HEK293 (cell line): Measurements from ENCODE around the gene RNASEH1.

Source experiments
- BCL11A ChIP-seq: fragments of 450-650 bp; formaldehyde crosslinking; IDR thresholded peaks from 2 replicates; pipeline ENCODE4 v1.5.1; 2016; ENCODE audit warnings: low read depth, missing biosample characterization, missing genetic modification characterization
- BCL11B ChIP-seq: fragments of 450-650 bp; formaldehyde crosslinking; IDR thresholded peaks from 2 replicates; pipeline ENCODE4 v1.5.1; 2016; ENCODE audit warnings: low read depth, missing biosample characterization, missing genetic modification characterization
- FEZF1 ChIP-seq: fragments of 450-650 bp; formaldehyde crosslinking; IDR thresholded peaks from 2 replicates; pipeline ENCODE4 v1.5.1; 2016; ENCODE audit warnings: missing biosample characterization, missing genetic modification characterization
- HOXA7 ChIP-seq: sonication (generic); formaldehyde crosslinking; IDR thresholded peaks from 2 replicates; pipeline ENCODE4 v1.8.1; 2022; ENCODE audit warnings: missing genetic modification reagents, borderline replicate concordance
- KLF7 ChIP-seq: fragments of 450-650 bp; formaldehyde crosslinking; IDR thresholded peaks from 2 replicates; pipeline ENCODE4 v1.5.1; 2016; ENCODE audit warnings: missing biosample characterization, missing genetic modification characterization, borderline replicate concordance
- RBAK ChIP-seq: fragments of 450-650 bp; formaldehyde crosslinking; IDR thresholded peaks from 2 replicates; pipeline ENCODE4 v1.5.1; 2016; ENCODE audit warnings: missing biosample characterization, missing genetic modification characterization
- SALL2 ChIP-seq: fragments of 450-650 bp; formaldehyde crosslinking; IDR thresholded peaks from 2 replicates; pipeline ENCODE4 v1.5.0; 2017; ENCODE audit warnings: missing biosample characterization, mild to moderate bottlenecking, missing genetic modification characterization, borderline replicate concordance
- SP3 ChIP-seq: fragments of 450-650 bp; formaldehyde crosslinking; IDR thresholded peaks from 2 replicates; pipeline ENCODE4 v1.5.1; 2016; ENCODE audit warnings: missing biosample characterization, missing genetic modification characterization
- ZBTB17 ChIP-seq: fragments of 450-650 bp; formaldehyde crosslinking; IDR thresholded peaks from 2 replicates; pipeline ENCODE4 v1.5.1; 2016; ENCODE audit warnings: missing biosample characterization, missing genetic modification characterization
- ZBTB8A ChIP-seq: fragments of 450-650 bp; formaldehyde crosslinking; IDR thresholded peaks from 2 replicates; pipeline ENCODE4 v1.5.1; 2016; ENCODE audit warnings: missing biosample characterization, missing genetic modification characterization
- ZFP37 ChIP-seq: fragments of 450-650 bp; formaldehyde crosslinking; IDR thresholded peaks from 2 replicates; pipeline ENCODE4 v1.5.1; 2016; ENCODE audit warnings: missing biosample characterization, missing genetic modification characterization
- ZNF114 ChIP-seq: fragments of 450-650 bp; formaldehyde crosslinking; IDR thresholded peaks from 2 replicates; pipeline ENCODE4 v1.5.0; 2017; ENCODE audit warnings: missing biosample characterization, missing genetic modification characterization
- ZNF157 ChIP-seq: fragments of 450-650 bp; formaldehyde crosslinking; IDR thresholded peaks from 2 replicates; pipeline ENCODE4 v1.5.1; 2016; ENCODE audit warnings: missing biosample characterization, missing genetic modification characterization
- ZNF18 ChIP-seq: fragments of 450-650 bp; formaldehyde crosslinking; IDR thresholded peaks from 2 replicates; pipeline ENCODE4 v1.5.1; 2016; ENCODE audit warnings: missing biosample characterization, missing genetic modification characterization
- ZNF19 ChIP-seq: fragments of 450-650 bp; formaldehyde crosslinking; IDR thresholded peaks from 2 replicates; pipeline ENCODE4; 2016; ENCODE audit warnings: missing biosample characterization, missing genetic modification characterization, low read depth
- ZNF221 ChIP-seq: fragments of 450-650 bp; formaldehyde crosslinking; IDR thresholded peaks from 2 replicates; pipeline ENCODE4 v1.5.1; 2017; ENCODE audit warnings: missing biosample characterization, missing genetic modification characterization, borderline replicate concordance
- ZNF324 ChIP-seq: fragments of 450-650 bp; formaldehyde crosslinking; IDR thresholded peaks from 2 replicates; pipeline ENCODE4 v1.5.1; 2016; ENCODE audit warnings: missing biosample characterization, missing genetic modification characterization
- ZNF473 ChIP-seq: fragments of 450-650 bp; formaldehyde crosslinking; IDR thresholded peaks from 2 replicates; pipeline ENCODE4 v1.5.1; 2017; ENCODE audit warnings: missing biosample characterization, missing genetic modification characterization
- ZNF501 ChIP-seq: fragments of 450-650 bp; formaldehyde crosslinking; IDR thresholded peaks from 2 replicates; pipeline ENCODE4 v1.5.1; 2016; ENCODE audit warnings: missing biosample characterization, missing genetic modification characterization
- ZNF555 ChIP-seq: fragments of 450-650 bp; formaldehyde crosslinking; conservative IDR thresholded peaks from 2 replicates; pipeline ENCODE4 v1.5.1; 2017; ENCODE audit warnings: missing biosample characterization, mild to moderate bottlenecking, missing genetic modification characterization, inconsistent platforms
- ZNF560 ChIP-seq: fragments of 450-650 bp; formaldehyde crosslinking; IDR thresholded peaks from 2 replicates; pipeline ENCODE4 v1.5.1; 2017; ENCODE audit warnings: missing biosample characterization, missing genetic modification characterization, borderline replicate concordance
- ZNF596 ChIP-seq: fragments of 450-650 bp; IDR thresholded peaks from 2 replicates; pipeline ENCODE4 v1.5.0; 2018; ENCODE audit warnings: missing biosample characterization, mild to moderate bottlenecking, missing genetic modification characterization, moderate library complexity
- ZNF626 ChIP-seq: fragments of 450-650 bp; sonication (Bioruptor Pico); formaldehyde crosslinking; IDR thresholded peaks from 2 replicates; pipeline ENCODE4 v1.5.1; 2018; ENCODE audit warnings: missing biosample characterization, missing genetic modification characterization, inconsistent platforms
- ZNF658 ChIP-seq: fragments of 450-650 bp; formaldehyde crosslinking; IDR thresholded peaks from 2 replicates; pipeline ENCODE4; 2016; ENCODE audit warnings: missing biosample characterization, missing genetic modification characterization
- ZNF677 ChIP-seq: fragments of 450-650 bp; IDR thresholded peaks from 2 replicates; pipeline ENCODE4 v1.5.0; 2018; ENCODE audit warnings: missing biosample characterization, mild to moderate bottlenecking, missing genetic modification characterization, moderate library complexity
- TF ChIP-seq, protein P1 (sequence below): fragments of 450-650 bp; formaldehyde crosslinking; IDR thresholded peaks from 2 replicates; pipeline ENCODE4 v1.5.1; 2017; ENCODE audit warnings: missing biosample characterization, missing genetic modification characterization
- TF ChIP-seq, protein P2 (sequence below): fragments of 450-650 bp; formaldehyde crosslinking; IDR thresholded peaks from 2 replicates; pipeline ENCODE4 v1.5.1; 2016; ENCODE audit warnings: missing biosample characterization, missing genetic modification characterization
- TF ChIP-seq, protein P3 (sequence below): fragments of 450-650 bp; formaldehyde crosslinking; IDR thresholded peaks from 2 replicates; pipeline ENCODE4 v1.5.1; 2016; ENCODE audit warnings: missing biosample characterization, missing genetic modification characterization, borderline replicate concordance

RNASEH1 gene

DNA sequence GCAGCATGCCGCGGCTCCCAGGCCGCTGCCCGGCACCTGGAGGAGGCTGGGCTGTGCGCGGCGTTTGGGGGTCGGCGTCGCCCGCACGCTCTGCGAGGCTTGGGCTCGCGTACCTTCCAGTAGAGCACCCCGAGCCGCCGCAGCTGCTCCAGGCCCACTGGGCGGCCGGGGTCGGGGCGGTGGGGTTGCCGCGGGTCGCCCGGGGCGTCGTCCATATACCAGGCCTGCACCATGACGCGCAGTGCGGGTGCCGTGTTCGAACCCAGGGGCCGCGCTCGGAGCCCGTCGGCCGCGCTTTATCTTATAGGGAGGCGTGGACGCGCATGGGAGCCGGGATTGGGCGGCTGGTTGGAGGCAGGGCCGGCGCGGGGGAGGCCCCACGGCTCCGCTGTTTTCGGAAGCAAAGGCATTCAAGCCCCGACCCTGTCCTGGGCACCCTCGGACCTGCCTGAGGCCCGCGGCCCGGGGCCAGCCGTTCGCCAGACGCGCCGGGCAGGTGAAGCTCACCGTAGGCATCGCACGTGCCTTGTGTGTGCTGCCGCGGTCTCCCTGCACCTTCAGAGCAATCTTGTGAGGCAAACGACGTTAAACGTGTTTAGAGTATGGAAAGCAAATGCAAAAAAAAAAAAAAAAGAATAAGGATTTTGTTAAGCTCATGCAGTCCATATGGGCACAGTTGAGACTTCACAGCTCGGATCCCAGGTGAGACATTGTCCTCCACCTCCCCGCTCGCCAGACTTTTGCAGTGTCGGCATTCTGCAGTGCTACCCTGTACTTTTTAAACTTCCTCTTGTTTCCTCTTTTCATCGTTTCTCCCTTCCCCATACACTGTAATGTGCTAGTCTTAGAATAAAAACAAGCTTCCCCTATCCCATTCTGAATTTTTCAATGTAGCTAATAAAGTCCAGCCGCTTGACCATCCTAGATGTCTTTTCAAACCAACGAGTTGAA, 38.6 kb downstream of the RNASEH1 start, which contains the start of gene ADI1 (continued):
- TF ChIP-seq ZNF501 (tag by site-specific recombination): peak; percentile 58; the same call in 1 of the 2 replicates
- TF ChIP-seq, protein P1, sequence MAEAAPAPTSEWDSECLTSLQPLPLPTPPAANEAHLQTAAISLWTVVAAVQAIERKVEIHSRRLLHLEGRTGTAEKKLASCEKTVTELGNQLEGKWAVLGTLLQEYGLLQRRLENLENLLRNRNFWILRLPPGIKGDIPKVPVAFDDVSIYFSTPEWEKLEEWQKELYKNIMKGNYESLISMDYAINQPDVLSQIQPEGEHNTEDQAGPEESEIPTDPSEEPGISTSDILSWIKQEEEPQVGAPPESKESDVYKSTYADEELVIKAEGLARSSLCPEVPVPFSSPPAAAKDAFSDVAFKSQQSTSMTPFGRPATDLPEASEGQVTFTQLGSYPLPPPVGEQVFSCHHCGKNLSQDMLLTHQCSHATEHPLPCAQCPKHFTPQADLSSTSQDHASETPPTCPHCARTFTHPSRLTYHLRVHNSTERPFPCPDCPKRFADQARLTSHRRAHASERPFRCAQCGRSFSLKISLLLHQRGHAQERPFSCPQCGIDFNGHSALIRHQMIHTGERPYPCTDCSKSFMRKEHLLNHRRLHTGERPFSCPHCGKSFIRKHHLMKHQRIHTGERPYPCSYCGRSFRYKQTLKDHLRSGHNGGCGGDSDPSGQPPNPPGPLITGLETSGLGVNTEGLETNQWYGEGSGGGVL (tag by site-specific recombination): no peak
- no peak for TF ChIP-seq ZNF626 (tag by site-specific recombination)
- TF ChIP-seq KLF7 (tag by site-specific recombination): no peak
- TF ChIP-seq ZNF473 (tag by site-specific recombination): no peak
- TF ChIP-seq ZNF221 (tag by site-specific recombination): 0 out of 2 replicates have a peak, but pooled peaks have one; percentile 63
- TF ChIP-seq, protein P2, sequence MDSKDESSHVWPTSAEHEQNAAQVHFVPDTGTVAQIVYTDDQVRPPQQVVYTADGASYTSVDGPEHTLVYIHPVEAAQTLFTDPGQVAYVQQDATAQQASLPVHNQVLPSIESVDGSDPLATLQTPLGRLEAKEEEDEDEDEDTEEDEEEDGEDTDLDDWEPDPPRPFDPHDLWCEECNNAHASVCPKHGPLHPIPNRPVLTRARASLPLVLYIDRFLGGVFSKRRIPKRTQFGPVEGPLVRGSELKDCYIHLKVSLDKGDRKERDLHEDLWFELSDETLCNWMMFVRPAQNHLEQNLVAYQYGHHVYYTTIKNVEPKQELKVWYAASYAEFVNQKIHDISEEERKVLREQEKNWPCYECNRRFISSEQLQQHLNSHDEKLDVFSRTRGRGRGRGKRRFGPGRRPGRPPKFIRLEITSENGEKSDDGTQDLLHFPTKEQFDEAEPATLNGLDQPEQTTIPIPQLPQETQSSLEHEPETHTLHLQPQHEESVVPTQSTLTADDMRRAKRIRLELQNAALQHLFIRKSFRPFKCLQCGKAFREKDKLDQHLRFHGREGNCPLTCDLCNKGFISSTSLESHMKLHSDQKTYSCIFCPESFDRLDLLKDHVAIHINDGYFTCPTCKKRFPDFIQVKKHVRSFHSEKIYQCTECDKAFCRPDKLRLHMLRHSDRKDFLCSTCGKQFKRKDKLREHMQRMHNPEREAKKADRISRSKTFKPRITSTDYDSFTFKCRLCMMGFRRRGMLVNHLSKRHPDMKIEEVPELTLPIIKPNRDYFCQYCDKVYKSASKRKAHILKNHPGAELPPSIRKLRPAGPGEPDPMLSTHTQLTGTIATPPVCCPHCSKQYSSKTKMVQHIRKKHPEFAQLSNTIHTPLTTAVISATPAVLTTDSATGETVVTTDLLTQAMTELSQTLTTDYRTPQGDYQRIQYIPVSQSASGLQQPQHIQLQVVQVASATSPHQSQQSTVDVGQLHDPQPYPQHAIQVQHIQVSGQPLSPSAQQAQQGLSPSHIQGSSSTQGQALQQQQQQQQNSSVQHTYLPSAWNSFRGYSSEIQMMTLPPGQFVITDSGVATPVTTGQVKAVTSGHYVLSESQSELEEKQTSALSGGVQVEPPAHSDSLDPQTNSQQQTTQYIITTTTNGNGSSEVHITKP: peak; percentile 31; the same call in 1 of the 2 replicates
- TF ChIP-seq ZNF555 (tag by site-specific recombination): no peak
- TF ChIP-seq ZNF19: no peak
- no peak for TF ChIP-seq FEZF1 (tag by site-specific recombination)
- TF ChIP-seq ZNF658: no peak
- TF ChIP-seq ZBTB17 (tag by site-specific recombination): no peak
- TF ChIP-seq ZNF18: no peak
- peak; percentile 70 for TF ChIP-seq SP3 (tag by site-specific recombination)
- TF ChIP-seq ZNF114 (tag by site-specific recombination): no peak
- TF ChIP-seq SALL2 (tag by site-specific recombination): no peak
- no peak for TF ChIP-seq ZNF157
- peak; percentile 49 for TF ChIP-seq ZBTB8A (tag by site-specific recombination)
- TF ChIP-seq ZNF560 (tag by site-specific recombination): no peak
- no peak; the same call in 1 of the 2 replicates for TF ChIP-seq ZFP37 (tag by site-specific recombination)
- TF ChIP-seq, protein P3, sequence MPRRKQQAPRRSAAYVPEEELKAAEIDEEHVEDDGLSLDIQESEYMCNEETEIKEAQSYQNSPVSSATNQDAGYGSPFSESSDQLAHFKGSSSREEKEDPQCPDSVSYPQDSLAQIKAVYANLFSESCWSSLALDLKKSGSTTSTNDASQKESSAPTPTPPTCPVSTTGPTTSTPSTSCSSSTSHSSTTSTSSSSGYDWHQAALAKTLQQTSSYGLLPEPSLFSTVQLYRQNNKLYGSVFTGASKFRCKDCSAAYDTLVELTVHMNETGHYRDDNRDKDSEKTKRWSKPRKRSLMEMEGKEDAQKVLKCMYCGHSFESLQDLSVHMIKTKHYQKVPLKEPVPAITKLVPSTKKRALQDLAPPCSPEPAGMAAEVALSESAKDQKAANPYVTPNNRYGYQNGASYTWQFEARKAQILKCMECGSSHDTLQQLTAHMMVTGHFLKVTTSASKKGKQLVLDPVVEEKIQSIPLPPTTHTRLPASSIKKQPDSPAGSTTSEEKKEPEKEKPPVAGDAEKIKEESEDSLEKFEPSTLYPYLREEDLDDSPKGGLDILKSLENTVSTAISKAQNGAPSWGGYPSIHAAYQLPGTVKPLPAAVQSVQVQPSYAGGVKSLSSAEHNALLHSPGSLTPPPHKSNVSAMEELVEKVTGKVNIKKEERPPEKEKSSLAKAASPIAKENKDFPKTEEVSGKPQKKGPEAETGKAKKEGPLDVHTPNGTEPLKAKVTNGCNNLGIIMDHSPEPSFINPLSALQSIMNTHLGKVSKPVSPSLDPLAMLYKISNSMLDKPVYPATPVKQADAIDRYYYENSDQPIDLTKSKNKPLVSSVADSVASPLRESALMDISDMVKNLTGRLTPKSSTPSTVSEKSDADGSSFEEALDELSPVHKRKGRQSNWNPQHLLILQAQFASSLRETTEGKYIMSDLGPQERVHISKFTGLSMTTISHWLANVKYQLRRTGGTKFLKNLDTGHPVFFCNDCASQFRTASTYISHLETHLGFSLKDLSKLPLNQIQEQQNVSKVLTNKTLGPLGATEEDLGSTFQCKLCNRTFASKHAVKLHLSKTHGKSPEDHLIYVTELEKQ (tag by site-specific recombination): no peak
- TF ChIP-seq ZNF677 (tag by site-specific recombination): no peak
- no peak for TF ChIP-seq HOXA7 (CRISPR knock-in tag)
- TF ChIP-seq BCL11B (tag by site-specific recombination): no peak
- no peak for TF ChIP-seq BCL11A (tag by site-specific recombination)
- TF ChIP-seq ZNF324 (tag by site-specific recombination): no peak
- TF ChIP-seq ZNF596: no peak
- TF ChIP-seq RBAK: no peak
